ENCODE data around the gene NT5E. TPM values are rescaled to one million over a fixed set of nuclear protein-coding genes. Genes with fewer than 3 reads are reported as not detected.

NT5E gene
- total RNA-seq, 1 experiment from 2014 or later: 0.81 TPM

DNA sequence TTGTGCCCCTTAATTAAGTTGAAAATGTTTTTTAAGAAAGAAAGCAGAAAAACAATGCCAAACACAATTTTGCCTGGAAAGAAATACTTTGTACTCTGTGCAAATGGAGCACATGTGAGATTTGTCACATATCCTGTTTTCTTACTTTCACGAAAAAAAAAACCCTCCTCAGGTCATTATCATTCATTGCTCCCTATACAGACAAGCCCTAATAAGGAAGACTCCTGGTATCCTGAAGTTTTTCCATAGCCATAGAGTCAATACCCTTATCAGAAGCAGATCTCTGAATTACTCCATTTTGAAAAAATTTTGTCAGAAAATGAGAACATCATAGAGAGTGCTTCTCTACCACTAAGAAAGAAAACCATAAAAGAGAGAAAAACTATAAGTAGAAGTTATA is 14.0 kb upstream of the NT5E start:
- Mint-ChIP-seq H3K4me1 (peaks cover 8% of the 10 kb centered on the region), H3K36me3 (no peaks in the 10 kb centered on the region), H3K27ac (no peak overlapping the region; the same call in 1 of the 2 replicates), H3K9me3 (peaks cover 23% of the 10 kb centered on the region), H3K27me3 (ENCODE audit: low read depth) (no peaks in the 10 kb centered on the region; the same call in 1 of the 2 replicates), H3K4me3 (no peak overlapping the region)
- ATAC-seq: no peak
- ChIA-PET POLR2A (no interaction called here), CTCF (no interaction called here)
- DNase-seq (ENCODE audit: low spot score): no peak
- no peak for TF ChIP-seq ZNF232 (CRISPR knock-in tag; IDR thresholded peaks at IDR 0.05)

DNA sequence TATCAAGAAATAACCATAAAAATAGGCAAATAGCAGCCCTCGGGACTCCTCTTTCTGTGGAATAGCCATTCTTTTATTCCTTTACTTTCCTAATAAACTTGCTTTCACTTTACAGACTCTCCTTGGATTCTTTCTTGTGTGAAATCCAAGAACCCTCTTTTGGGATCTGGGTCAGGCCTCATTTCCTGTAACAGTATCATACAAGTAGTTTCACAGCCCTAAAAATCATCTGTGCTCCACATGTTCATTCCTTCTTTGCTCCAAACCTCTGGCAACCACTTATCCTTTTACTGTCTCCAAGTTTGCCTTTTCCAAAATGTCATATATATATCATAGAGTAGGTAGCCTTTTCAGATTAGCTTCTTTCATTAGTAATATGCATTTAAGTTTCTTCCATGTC is 13.5 kb upstream of the NT5E start:
- POLR2A ChIA-PET: no interaction called here
- H3K4me3 Mint-ChIP-seq: no peak overlapping the region
- peaks cover 24% of the 10 kb centered on the region for H3K9me3 Mint-ChIP-seq
- ATAC-seq (no peak), DNase-seq (ENCODE audit: low spot score) (no peak)
- H3K36me3 Mint-ChIP-seq: no peaks in the 10 kb centered on the region
- H3K4me1 Mint-ChIP-seq: peaks cover 8% of the 10 kb centered on the region
- no peak overlapping the region for H3K27ac Mint-ChIP-seq
- CTCF ChIA-PET: no interaction called here
- no peaks in the 10 kb centered on the region; the same call in 1 of the 2 replicates for H3K27me3 Mint-ChIP-seq (ENCODE audit: low read depth)
- TF ChIP-seq TEAD1 (CRISPR knock-in tag; IDR thresholded peaks at IDR 0.05) (no peak), CREB1 (CRISPR knock-in tag; IDR thresholded peaks at IDR 0.05) (no peak)
- TF ChIP-seq, protein P1, sequence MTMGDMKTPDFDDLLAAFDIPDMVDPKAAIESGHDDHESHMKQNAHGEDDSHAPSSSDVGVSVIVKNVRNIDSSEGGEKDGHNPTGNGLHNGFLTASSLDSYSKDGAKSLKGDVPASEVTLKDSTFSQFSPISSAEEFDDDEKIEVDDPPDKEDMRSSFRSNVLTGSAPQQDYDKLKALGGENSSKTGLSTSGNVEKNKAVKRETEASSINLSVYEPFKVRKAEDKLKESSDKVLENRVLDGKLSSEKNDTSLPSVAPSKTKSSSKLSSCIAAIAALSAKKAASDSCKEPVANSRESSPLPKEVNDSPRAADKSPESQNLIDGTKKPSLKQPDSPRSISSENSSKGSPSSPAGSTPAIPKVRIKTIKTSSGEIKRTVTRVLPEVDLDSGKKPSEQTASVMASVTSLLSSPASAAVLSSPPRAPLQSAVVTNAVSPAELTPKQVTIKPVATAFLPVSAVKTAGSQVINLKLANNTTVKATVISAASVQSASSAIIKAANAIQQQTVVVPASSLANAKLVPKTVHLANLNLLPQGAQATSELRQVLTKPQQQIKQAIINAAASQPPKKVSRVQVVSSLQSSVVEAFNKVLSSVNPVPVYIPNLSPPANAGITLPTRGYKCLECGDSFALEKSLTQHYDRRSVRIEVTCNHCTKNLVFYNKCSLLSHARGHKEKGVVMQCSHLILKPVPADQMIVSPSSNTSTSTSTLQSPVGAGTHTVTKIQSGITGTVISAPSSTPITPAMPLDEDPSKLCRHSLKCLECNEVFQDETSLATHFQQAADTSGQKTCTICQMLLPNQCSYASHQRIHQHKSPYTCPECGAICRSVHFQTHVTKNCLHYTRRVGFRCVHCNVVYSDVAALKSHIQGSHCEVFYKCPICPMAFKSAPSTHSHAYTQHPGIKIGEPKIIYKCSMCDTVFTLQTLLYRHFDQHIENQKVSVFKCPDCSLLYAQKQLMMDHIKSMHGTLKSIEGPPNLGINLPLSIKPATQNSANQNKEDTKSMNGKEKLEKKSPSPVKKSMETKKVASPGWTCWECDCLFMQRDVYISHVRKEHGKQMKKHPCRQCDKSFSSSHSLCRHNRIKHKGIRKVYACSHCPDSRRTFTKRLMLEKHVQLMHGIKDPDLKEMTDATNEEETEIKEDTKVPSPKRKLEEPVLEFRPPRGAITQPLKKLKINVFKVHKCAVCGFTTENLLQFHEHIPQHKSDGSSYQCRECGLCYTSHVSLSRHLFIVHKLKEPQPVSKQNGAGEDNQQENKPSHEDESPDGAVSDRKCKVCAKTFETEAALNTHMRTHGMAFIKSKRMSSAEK (CRISPR knock-in tag; IDR thresholded peaks at IDR 0.05; ENCODE audit: borderline replicate concordance): no peak
- TF ChIP-seq, protein P2, sequence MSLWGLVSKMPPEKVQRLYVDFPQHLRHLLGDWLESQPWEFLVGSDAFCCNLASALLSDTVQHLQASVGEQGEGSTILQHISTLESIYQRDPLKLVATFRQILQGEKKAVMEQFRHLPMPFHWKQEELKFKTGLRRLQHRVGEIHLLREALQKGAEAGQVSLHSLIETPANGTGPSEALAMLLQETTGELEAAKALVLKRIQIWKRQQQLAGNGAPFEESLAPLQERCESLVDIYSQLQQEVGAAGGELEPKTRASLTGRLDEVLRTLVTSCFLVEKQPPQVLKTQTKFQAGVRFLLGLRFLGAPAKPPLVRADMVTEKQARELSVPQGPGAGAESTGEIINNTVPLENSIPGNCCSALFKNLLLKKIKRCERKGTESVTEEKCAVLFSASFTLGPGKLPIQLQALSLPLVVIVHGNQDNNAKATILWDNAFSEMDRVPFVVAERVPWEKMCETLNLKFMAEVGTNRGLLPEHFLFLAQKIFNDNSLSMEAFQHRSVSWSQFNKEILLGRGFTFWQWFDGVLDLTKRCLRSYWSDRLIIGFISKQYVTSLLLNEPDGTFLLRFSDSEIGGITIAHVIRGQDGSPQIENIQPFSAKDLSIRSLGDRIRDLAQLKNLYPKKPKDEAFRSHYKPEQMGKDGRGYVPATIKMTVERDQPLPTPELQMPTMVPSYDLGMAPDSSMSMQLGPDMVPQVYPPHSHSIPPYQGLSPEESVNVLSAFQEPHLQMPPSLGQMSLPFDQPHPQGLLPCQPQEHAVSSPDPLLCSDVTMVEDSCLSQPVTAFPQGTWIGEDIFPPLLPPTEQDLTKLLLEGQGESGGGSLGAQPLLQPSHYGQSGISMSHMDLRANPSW (CRISPR knock-in tag; conservative IDR thresholded peaks at IDR 0.05; ENCODE audit: low read depth): no peak
- TF ChIP-seq, protein P3, sequence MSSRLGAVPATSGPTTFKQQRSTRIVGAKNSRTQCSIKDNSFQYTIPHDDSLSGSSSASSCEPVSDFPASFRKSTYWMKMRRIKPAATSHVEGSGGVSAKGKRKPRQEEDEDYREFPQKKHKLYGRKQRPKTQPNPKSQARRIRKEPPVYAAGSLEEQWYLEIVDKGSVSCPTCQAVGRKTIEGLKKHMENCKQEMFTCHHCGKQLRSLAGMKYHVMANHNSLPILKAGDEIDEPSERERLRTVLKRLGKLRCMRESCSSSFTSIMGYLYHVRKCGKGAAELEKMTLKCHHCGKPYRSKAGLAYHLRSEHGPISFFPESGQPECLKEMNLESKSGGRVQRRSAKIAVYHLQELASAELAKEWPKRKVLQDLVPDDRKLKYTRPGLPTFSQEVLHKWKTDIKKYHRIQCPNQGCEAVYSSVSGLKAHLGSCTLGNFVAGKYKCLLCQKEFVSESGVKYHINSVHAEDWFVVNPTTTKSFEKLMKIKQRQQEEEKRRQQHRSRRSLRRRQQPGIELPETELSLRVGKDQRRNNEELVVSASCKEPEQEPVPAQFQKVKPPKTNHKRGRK (CRISPR knock-in tag; IDR thresholded peaks at IDR 0.05; ENCODE audit: borderline replicate concordance): no peak
- TF ChIP-seq, protein P4, sequence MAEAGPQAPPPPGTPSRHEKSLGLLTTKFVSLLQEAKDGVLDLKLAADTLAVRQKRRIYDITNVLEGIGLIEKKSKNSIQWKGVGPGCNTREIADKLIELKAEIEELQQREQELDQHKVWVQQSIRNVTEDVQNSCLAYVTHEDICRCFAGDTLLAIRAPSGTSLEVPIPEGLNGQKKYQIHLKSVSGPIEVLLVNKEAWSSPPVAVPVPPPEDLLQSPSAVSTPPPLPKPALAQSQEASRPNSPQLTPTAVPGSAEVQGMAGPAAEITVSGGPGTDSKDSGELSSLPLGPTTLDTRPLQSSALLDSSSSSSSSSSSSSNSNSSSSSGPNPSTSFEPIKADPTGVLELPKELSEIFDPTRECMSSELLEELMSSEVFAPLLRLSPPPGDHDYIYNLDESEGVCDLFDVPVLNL (CRISPR knock-in tag; IDR thresholded peaks at IDR 0.05; ENCODE audit: borderline replicate concordance, low read depth): no peak

DNA sequence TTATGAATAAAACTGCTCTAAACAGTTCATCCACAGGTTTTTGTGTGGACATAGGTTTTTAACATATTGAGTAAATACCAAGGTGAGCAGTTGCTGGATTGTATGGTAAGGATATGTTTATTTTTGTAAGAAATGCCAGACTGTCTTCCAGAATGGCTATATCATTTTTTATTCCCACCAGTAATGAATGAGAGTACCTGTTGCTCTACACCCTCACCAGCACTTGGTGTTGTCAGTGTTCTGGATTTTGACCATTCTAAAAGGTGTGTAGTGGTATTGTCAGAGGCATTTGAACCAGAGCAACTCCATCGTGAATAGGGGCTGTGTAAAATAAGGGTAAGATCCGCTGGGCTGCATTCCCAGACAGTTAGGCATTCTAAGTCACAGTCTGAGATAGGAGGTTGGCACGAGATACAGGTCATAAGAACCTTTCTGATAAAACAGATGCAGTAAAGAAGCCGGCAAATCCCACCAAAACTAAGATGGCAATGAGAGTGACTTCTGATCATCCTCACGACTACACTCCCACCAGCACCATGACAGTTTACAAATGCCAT is 12.9 kb upstream of the NT5E start:
- no peaks in the 10 kb centered on the region; the same call in 1 of the 2 replicates for H3K27me3 Mint-ChIP-seq (ENCODE audit: low read depth)
- ChIA-PET POLR2A (no interaction called here), CTCF (no interaction called here)
- ATAC-seq (no peak), DNase-seq (ENCODE audit: low spot score) (no peak)
- H3K27ac Mint-ChIP-seq: no peak overlapping the region
- H3K9me3 Mint-ChIP-seq: peaks cover 29% of the 10 kb centered on the region
- H3K4me1 Mint-ChIP-seq: peaks cover 8% of the 10 kb centered on the region
- H3K4me3 Mint-ChIP-seq: no peak overlapping the region
- H3K36me3 Mint-ChIP-seq: no peaks in the 10 kb centered on the region
- TF ChIP-seq, protein P5, sequence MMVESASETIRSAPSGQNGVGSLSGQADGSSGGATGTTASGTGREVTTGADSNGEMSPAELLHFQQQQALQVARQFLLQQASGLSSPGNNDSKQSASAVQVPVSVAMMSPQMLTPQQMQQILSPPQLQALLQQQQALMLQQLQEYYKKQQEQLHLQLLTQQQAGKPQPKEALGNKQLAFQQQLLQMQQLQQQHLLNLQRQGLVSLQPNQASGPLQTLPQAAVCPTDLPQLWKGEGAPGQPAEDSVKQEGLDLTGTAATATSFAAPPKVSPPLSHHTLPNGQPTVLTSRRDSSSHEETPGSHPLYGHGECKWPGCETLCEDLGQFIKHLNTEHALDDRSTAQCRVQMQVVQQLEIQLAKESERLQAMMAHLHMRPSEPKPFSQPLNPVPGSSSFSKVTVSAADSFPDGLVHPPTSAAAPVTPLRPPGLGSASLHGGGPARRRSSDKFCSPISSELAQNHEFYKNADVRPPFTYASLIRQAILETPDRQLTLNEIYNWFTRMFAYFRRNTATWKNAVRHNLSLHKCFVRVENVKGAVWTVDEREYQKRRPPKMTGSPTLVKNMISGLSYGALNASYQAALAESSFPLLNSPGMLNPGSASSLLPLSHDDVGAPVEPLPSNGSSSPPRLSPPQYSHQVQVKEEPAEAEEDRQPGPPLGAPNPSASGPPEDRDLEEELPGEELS (CRISPR knock-in tag; IDR thresholded peaks at IDR 0.05): no peak
- TF ChIP-seq TCF7 (CRISPR knock-in tag; IDR thresholded peaks at IDR 0.05; ENCODE audit: low read depth) (no peak), RORB (CRISPR knock-in tag; IDR thresholded peaks at IDR 0.05) (no peak), ZNF232 (CRISPR knock-in tag; IDR thresholded peaks at IDR 0.05) (no peak)
- TF ChIP-seq, protein P6, sequence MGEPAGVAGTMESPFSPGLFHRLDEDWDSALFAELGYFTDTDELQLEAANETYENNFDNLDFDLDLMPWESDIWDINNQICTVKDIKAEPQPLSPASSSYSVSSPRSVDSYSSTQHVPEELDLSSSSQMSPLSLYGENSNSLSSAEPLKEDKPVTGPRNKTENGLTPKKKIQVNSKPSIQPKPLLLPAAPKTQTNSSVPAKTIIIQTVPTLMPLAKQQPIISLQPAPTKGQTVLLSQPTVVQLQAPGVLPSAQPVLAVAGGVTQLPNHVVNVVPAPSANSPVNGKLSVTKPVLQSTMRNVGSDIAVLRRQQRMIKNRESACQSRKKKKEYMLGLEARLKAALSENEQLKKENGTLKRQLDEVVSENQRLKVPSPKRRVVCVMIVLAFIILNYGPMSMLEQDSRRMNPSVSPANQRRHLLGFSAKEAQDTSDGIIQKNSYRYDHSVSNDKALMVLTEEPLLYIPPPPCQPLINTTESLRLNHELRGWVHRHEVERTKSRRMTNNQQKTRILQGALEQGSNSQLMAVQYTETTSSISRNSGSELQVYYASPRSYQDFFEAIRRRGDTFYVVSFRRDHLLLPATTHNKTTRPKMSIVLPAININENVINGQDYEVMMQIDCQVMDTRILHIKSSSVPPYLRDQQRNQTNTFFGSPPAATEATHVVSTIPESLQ (CRISPR knock-in tag; IDR thresholded peaks at IDR 0.05): no peak

Measured in WTC11 (cell line).